ENCODE measurements around the gene GULP1. TPM values are rescaled to one million over a fixed set of nuclear protein-coding genes. Genes with fewer than 3 reads are reported as not detected.

GULP1 gene
- total RNA-seq, 1 experiment from 2014 or later, result 76.0 TPM

- TF ChIP-seq REST (IDR thresholded peaks at IDR 0.05; ENCODE audit: low read depth) (no peak), POLR2A (IDR thresholded peaks at IDR 0.05; ENCODE audit: borderline replicate concordance, extremely low read depth, insufficient read depth, insufficient read length) (no peak), CEBPB (IDR thresholded peaks at IDR 0.05; ENCODE audit: low read depth) (0 out of 2 replicates have a peak, but pooled peaks have one; percentile 23), FOSL1 (IDR thresholded peaks at IDR 0.05; ENCODE audit: low read depth) (peak; percentile 56), ZBTB33 (IDR thresholded peaks at IDR 0.05; ENCODE audit: extremely low read depth, insufficient replicate concordance, low read length) (no peak), CBX3 (IDR thresholded peaks at IDR 0.05; ENCODE audit: low read depth) (peak; percentile 70; the same call in 1 of the 2 replicates), ELF1 (IDR thresholded peaks at IDR 0.05; ENCODE audit: borderline replicate concordance, low read depth) (peak; percentile 17; the same call in 1 of the 2 replicates), ATF3 (IDR thresholded peaks at IDR 0.05) (no peak)
Measured at GRCh38 chr2:188475945-188476344, 184.3 kb downstream of the GULP1 start (continued).
